Breast epithelium (tissue), 4 donors: ENCODE data around the gene FBXL3. TPM values are rescaled to one million over a fixed set of nuclear protein-coding genes. Genes with fewer than 3 reads are reported as not detected.
"Not testable (repeated sequence)": the region's sequence is repeated elsewhere in the genome, so short reads cannot be mapped to it uniquely, and the experiment has no call there.

Experiments used
- DNase-seq, 2 donors: peaks; one replicate each; pipeline ENCODE4 v3.0.0-alpha.2; 2019; ENCODE audit warnings: low spot score in 2 of 2
- H3K27ac ChIP-seq, 2 donors: fragments of 200-600 bp; sonication (generic) in 1 of 2; one replicate each; pipeline ENCODE4 v1.5.1; 2016 to 2019; ENCODE audit warnings: mild to moderate bottlenecking in 1 of 2
- H3K27me3 ChIP-seq, 2 donors: fragments of 200-600 bp; sonication (generic) in 1 of 2; one replicate each; pipeline versions ENCODE4 v1.5.1 to v1.6.0; 2017 to 2019; ENCODE audit warnings: control low read depth in 1 of 2, mild to moderate bottlenecking in 1 of 2
- H3K36me3 ChIP-seq: fragments of 200-600 bp; one replicate; pipeline ENCODE4 v1.5.1; 2019
- H3K4me1 ChIP-seq, 2 donors: fragments of 200-600 bp; sonication (generic); one replicate each; pipeline ENCODE4 v1.5.1; 2016 to 2019; ENCODE audit warnings: control low read depth in 1 of 2
- H3K4me3 ChIP-seq, 3 donors: fragments of 200-600 bp; sonication (generic); 1 replicate in 2 of 3; 2 replicates in 1 of 3; pipeline ENCODE4 v1.5.1; 2016 to 2019; ENCODE audit warnings: mild to moderate bottlenecking in 3 of 3, moderate library complexity in 2 of 3
- H3K9me3 ChIP-seq, 2 donors: fragments of 200-600 bp; sonication (generic) in 1 of 2; one replicate each; pipeline ENCODE4 v1.5.1; 2016 to 2019; ENCODE audit warnings: control low read depth in 1 of 2
- CTCF ChIP-seq, 3 donors: fragments of 450-650 bp; IDR thresholded peaks; one replicate each; pipeline ENCODE4 v1.5.1; 2016 to 2017; ENCODE audit warnings: antibody characterized with exemption in 3 of 3, mild to moderate bottlenecking in 3 of 3, moderate library complexity in 3 of 3
- POLR2A ChIP-seq: fragments of 450-650 bp; IDR thresholded peaks from one replicate; pipeline ENCODE4 v1.6.1; 2016; ENCODE audit warnings: antibody characterized with exemption, mild to moderate bottlenecking, moderate library complexity
- POLR2AphosphoS5 ChIP-seq, 3 donors: sonication (generic); formaldehyde crosslinking; IDR thresholded peaks; one replicate each; pipeline ENCODE4 v1.6.1; 2017; ENCODE audit warnings: antibody characterized with exemption in 3 of 3
- intact Hi-C: fragments of 100-400 bp; cut with DNase I; formaldehyde crosslinking; loops from one replicate; pipeline ENCODE4 v1.15.1; 2023; ENCODE audit warnings: low total_unique reads
- total RNA-seq, 3 donors: library from RNA; depleted of rRNA; stranded (reverse); fragments of >200 nt; gene quantifications; one replicate each; pipeline ENCODE4 v1.1.0, GENCODE V29; 2016

Gene FBXL3
- total RNA-seq, 3 donors from 2014 or later = 110 to 129 (median 128) TPM

- DNase-seq = no peak
- Histone ChIP-seq H3K4me1 (peaks cover 0 to 8% of the 10 kb centered on the region in 2 donors), H3K27me3 (no peaks in the 10 kb centered on the region), H3K4me3 (no peak overlapping the region), H3K27ac (no peak overlapping the region), H3K36me3 (no peaks in the 10 kb centered on the region), H3K9me3 (no peaks in the 10 kb centered on the region)
- TF ChIP-seq POLR2AphosphoS5 (IDR thresholded peaks at IDR 0.05) = no peak
- no peak for TF ChIP-seq POLR2A
- no peak for TF ChIP-seq CTCF (IDR thresholded peaks at IDR 0.05)
- intact Hi-C loops = no loop called here
These were observed 11.9 kb downstream of the FBXL3 start for GRCh38 chr13:77014906-77015685.

GRCh38 chr13:77013853-77014542, 13.0 kb downstream of the FBXL3 start:
- Histone ChIP-seq H3K36me3 (no peaks in the 10 kb centered on the region), H3K4me1 (peaks cover 0 to 4% of the 10 kb centered on the region in 2 donors), H3K27ac (no peak overlapping the region), H3K27me3 (no peaks in the 10 kb centered on the region), H3K9me3 (no peaks in the 10 kb centered on the region), H3K4me3 (no peak overlapping the region)
- intact Hi-C loops = no loop called here
- no peak for TF ChIP-seq POLR2AphosphoS5 (IDR thresholded peaks at IDR 0.05)
- no peak for TF ChIP-seq POLR2A
- TF ChIP-seq CTCF (IDR thresholded peaks at IDR 0.05) = no peak
- DNase-seq = no peak

GRCh38 chr13:77009719-77010118, 17.2 kb downstream of the FBXL3 start:
- H3K4me1 ChIP-seq, H3K27ac ChIP-seq, intact Hi-C loops, DNase-seq, H3K4me3 ChIP-seq, H3K9me3 ChIP-seq, H3K36me3 ChIP-seq, H3K27me3 ChIP-seq: not testable (repeated sequence)

GRCh38 chr13:77009011-77009410, 17.9 kb downstream of the FBXL3 start:
- H3K4me1 ChIP-seq = peaks cover 0 to 5% of the 10 kb centered on the region in 2 donors
- intact Hi-C loops = no loop called here
- H3K27me3 ChIP-seq = no peaks in the 10 kb centered on the region
- H3K27ac ChIP-seq = no peak overlapping the region
- no peak for TF ChIP-seq POLR2A
- TF ChIP-seq CTCF (IDR thresholded peaks at IDR 0.05) = no peak
- TF ChIP-seq POLR2AphosphoS5 (IDR thresholded peaks at IDR 0.05) = no peak
- no peaks in the 10 kb centered on the region for H3K9me3 ChIP-seq
- DNase-seq = no peak
- no peaks in the 10 kb centered on the region for H3K36me3 ChIP-seq
- H3K4me3 ChIP-seq = no peak overlapping the region

GRCh38 chr13:77008337-77008736, 18.6 kb downstream of the FBXL3 start:
- intact Hi-C loops, H3K27me3 ChIP-seq, H3K9me3 ChIP-seq, DNase-seq, H3K4me3 ChIP-seq, H3K27ac ChIP-seq, H3K36me3 ChIP-seq, H3K4me1 ChIP-seq: not testable (repeated sequence)

GRCh38 chr13:77002590-77003190, 24.3 kb downstream of the FBXL3 start:
- Histone ChIP-seq H3K27ac (no peak overlapping the region), H3K9me3 (no peaks in the 10 kb centered on the region), H3K4me3 (no peak overlapping the region), H3K4me1 (no peaks in the 10 kb centered on the region), H3K27me3 (no peaks in the 10 kb centered on the region), H3K36me3 (no peaks in the 10 kb centered on the region)
- DNase-seq = no peak
- intact Hi-C loops = no loop called here
- peak; percentile 37 to 52 (median 45) for TF ChIP-seq CTCF (IDR thresholded peaks at IDR 0.05)
- TF ChIP-seq POLR2A = no peak
- no peak for TF ChIP-seq POLR2AphosphoS5 (IDR thresholded peaks at IDR 0.05)
